ENCODE measurements around the gene SNX17.

Gene SNX17

DNA sequence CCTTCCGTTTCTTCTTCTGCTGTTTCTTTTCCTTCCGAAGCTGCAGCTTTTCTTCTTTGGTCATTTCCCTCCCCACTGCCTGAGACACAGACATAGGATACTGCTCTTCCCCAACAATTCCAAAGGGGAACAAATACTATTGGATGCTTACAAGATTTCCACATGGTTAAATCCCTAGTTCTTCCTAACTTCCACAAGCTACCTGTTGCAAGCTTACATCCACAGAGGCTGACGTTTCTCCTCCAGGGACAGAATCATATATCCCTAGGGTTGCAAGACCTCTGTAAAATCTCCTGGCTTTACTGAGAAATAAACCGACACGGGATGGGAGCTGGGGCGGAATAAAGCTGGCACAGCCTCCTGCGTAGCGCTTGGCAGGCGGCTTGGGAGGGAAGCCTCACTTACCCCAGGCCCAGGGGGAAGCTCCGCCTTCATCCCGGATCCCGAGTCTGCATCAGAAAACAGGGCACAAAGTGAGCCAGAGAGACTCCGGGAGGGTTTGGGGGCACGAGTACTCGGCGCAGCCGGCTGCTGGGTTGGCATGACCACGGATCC is 868 bp upstream of the SNX17 start:
- ATAC-seq: no peak

DNA sequence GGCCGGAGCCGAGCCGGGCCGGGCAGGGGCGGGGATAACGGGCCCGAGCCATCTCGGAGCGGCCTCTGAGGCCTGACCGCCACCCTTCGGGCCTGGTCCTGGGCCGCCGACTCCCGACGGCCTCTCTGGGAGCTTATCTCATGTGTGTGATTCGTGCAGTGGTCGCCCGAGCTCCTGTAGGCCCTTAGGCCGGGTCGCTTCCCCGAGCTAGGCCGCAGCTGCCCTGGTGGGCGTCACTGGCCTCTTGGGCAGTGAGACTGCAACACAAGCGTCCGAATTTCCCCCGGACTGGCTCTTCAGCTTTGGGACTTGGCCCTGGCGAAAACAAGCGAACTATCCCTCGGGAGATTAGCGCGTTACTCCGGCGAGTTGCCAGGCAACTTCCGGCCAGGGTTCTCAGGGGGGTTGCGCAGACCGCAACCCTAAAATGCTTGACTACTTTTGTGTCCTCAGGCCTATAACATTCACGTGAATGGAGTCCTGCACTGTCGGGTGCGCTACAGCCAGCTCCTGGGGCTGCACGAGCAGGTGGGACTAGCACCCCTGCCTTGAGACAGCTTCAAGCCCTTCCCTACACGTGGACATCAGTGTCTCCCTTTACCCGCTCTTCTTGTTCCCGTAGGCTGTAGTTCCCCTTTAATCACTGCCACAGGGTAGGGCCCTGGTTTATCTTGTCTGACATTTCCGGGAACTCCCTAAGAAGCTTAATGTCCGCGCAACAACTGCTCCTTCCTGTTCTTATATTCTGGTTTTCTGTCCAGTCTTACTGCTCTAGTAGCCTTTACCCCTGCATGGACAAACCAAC is 602 bp downstream of the SNX17 start:
- peak; percentile 4 for ATAC-seq

DNA sequence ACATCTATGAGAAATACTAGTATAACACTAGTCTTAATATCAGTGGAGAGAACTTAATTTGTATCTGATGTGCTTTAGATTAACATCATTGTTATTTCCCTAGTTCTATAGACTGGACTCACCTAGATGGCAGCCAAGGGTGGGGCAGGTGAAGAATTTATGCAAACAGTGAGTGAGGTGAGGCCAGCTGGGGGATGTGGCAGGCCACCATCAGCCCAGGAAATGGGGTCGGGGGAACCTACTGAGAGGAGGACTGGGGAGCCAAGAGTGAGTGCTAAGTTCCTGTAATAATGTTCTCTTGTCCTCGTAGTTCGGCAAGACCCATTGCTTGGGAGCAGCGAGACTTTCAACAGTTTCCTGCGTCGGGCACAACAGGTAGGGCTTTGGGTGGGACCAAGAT is 2.5 kb downstream of the SNX17 start:
- ATAC-seq: no peak

DNA sequence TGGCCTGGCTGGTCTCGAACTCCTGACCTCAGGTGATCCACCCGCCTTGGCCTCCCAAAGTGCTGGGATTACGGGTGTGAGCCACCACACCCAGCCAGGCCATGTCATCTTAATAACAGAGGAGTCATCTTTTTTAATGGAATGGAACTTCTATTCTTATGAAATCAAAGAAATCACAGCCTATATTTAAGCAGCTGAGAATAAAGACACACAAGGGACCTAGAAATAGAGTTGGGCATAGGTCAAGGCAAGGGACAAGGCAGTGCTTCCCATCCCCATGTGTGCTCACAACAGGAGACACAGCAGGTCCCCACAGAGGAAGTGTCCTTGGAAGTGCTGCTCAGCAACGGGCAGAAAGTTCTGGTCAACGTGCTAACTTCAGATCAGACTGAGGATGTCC is 3.2 kb downstream of the SNX17 start:
- ATAC-seq: no peak

DNA sequence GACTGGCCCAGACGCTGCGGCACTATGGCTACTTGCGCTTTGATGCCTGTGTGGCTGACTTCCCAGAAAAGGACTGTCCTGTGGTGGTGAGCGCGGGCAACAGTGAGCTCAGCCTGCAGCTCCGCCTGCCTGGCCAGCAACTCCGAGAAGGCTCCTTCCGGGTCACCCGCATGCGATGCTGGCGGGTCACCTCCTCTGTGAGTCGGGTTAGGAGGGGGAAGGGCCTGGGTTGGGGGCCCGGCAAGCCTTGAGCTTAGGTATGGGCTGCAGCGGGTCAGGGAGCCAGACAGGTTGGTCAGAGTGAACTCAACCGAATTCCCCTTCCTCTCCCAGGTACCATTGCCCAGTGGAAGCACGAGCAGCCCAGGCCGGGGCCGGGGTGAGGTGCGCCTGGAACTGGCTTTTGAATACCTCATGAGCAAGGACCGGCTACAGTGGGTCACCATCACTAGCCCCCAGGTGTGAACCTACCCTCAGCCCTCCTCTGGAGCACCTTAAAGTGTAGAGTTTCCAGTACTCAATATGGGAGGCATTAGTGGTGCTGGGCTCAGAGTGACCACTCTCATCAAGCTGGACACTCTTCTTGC is 5.2 kb downstream of the SNX17 start:
- ATAC-seq: no peak

DNA sequence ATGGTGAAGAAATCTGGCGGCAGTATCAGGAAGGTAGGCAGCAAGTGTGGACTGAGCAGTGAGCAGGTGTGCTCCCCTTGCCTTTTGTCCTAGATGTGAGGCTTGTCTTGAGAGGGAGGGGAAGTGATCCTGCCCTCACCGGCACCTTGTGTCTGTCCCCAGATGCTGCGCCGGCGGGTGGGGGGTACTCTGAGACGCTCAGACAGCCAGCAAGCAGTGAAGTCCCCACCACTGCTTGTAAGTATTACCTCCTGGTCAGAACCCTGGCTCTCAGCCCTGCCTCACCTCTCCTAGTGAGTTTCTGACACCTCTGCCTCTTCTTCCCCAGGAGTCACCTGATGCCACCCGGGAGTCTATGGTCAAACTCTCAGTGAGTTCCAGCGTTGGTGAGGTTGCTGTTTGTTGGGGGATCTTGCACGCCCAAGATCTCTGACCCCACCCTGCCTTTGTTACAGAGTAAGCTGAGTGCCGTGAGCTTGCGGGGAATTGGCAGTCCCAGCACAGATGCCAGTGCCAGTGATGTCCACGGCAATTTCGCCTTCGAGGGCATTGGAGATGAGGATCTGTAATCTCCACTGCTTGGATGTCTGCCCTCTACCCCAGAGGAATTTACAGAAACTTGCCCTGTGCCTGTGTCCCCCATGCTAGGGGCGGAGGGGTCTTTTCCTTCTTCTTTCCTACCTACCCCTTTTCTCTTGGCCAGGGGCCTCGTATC is 5.9 kb downstream of the SNX17 start:
- no peak for ATAC-seq

DNA sequence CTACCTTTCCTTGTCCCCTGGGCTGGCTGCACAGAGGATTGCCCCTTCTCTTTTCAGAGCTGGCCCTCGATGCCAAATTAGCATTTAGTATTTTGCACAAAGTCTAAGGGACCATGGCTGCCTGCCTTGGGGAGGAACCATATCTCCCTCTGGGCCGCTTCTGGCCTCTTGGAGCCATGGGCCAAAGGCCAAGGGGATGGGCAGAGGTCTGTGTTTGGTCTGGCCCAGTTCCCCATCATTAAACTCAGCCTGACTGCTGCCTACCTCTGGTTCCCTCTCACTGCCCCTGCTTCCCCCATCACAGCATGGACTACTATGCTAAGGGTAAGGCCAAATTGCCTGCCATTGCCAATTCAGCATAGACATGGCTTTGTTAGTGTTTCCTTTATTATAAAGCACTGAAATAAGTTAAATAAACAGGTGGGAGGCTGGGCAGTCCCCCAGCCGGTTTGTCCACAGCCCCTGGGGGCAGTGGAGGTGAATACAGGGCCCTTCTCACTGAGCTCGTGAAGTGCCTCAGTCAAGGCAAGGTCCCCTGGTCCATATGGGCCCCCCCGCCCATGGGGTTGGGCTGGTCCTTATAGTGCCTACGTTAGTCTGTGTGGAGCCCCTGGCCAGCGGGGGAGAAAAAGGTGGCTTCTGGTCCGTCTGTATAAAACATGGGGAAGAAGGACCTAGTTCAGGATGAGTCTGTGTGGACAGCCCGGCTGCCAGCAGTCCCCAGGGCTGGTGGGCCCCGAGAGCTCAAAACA is 6.6 kb downstream of the SNX17 start:
- no peak for ATAC-seq

DNA sequence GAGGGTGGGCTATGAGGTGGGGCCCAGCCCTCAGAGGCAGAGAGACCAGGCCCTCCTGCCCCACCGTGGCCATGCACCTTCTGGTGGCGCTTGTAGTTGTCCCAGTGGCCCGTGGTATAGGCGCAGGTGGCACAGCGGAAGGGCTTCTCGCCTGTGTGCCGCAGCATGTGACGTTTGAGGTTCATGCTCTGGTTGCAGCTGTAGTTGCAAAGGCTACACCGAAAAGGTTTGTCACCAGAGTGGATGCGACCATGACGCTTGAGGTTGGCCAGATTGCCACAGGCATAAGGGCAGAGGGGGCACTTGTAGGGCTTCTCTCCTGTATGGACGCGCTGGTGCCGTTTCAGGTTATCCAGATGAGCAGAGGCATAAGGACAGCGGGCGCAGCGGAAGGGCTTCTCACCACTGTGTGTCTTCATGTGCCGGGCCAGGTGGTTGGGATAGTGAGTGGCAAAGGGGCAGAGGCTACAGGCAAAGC is 7.2 kb downstream of the SNX17 start:
- ATAC-seq: no peak

DNA sequence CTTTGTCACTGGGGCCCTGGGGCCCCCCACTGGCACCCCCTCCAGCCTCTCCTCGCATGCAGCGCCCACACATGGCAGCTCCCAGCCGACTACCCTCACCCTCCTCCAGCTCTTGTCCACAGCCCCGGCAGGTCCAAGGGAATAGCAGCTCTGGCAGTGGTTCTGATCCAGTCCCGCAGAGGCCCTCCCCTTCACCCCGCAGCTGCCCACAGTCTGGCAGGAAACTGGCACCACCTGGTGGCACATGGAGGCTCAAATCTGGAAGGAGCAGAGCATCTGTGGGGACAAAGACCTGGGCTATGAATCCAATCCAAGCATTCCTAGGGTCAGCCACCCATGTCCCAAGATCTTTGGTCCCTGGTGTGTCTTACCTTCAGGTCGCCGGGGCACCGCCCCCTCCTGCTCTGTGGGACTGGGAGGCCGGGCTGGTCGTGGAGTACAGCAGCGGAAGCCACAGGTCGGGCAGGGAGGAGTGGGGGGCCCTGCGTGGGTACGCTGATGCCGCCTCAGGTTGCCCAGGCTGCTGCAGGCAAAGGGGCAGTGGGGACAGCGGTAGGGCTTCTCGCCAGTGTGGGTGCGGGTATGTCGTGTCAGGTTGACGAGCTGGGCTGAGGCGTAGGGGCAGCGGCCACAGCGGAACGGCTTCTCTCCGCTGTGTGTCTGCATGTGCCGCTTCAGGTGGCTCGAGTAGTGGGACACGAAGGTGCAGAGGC is 7.8 kb downstream of the SNX17 start:
- ATAC-seq: no peak

DNA sequence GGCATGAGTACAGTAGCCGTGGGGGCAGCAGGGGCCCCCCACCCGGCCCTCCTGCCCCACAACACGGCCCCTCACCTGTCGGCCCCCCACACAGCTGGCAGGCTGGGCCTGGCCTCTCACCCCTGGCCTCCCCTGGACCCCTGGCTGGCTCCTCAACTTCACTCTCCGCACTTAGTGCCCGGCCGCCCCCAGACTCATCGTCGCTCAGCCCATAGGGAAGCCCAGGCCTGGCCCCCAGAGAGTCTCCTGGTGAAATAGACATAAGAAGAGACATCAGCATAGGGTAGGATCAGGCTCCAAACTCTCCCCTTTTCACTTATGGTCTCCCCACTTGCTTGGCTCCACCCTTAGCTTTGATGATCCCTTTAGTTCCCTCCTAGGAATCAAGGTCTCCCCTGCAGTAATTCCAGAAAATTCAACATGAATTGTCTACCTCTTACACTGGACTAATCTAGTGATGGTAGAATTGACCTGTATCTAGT is 8.4 kb downstream of the SNX17 start:
- no peak for ATAC-seq

DNA sequence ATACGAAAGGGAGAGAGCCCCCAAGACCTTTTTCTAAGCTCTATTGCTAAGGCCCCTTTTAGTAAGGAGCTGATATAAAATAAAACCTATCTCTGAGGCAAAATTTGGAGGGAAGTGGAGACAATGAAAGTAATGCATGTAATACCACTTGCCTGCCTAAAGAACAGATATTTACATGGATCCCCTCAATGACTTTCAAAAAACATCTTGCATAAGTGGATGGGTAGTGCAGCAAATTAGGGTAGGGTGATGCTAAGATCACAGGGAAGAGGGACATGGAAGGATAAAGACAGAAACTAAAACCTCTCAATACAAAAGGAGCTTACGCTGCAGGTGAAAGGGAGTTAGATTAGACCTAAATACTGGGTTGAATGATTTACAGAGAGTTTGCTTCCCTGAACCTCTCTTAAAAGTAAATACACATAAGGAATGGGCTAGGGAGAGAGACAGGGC is 9.0 kb downstream of the SNX17 start:
- ATAC-seq: no peak

DNA sequence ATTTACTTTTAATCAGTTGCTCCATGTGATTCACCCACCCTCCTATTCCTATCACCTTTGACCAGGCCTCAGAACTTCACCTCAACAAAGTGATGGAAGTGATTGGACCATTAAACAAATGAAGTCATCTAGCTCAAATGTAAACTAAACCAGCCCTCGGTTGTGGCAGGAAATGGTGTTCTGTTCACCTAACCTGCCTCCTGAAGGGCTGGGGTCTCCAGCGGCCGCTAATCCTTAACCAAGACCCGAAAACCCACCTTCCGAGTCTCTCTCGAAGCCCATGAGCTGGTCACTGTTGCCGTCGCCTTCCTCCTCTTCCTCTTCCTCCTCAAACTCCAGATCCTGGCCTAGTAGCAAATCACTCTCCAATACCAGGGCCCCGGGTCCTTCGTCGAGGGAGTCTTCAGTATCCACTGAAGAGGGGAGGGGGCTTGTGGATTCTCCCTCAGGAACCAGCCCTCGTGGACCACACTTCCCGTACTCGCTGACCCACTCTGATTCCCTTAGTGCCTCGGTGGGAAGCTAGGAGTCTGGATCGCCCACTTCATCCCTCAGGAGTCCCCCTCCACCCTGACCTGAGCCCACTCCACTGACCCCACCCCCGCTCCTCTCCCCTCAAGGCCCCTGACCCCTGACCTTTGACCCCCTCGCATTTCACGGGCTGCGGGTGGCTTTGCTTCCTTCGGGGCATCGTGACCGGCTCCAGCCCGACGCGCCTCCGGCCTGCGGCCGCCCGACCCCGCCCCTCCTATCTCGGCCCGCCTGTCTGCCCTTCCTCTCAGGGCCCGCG is 9.6 kb downstream of the SNX17 start:
- peak in 1 of 2 donors; percentile 35 for ATAC-seq

DNA sequence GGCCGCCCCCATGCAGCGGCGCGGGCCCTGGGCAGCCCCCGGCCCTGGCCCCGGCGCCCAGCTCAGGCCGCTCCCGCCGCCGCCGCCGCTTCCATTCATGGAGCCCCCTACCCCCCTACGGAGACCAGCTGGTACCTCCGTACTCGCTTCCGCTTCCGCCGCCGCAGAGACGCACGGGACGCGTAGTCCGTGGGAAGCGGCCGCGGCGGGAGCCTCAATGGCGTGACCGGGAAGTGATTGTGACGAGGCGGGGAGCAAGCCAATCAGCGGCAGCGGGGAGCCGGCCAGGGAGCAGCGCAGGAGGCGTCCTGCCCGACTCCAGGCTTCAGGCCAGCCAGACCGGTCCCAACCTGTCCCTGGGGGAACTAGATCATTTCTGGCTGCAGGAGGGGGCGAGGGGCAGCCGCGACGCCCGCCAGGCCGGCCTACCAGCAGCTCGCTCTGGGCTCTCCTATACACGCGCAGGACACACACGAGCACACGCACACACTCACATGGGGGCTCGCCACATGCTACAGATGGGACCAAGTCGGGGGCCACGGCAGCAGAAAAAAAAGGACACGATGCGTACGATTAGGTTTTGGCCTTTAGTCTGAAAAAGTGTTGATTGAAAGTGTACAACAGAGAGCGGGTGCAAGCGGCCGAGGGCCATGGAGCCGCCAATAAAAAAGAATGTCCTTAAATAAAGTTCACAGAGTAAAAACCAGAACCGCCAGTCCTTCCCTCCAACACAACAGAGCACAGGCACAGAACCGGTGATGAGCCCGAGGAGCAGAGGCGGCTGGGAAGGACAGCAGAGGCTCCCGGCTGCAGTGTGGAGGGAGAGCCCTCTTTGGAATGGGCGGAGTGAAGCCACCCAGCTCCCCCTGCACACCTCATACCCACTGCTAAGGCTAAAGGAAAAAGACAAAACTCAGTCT is 10.5 kb downstream of the SNX17 start, which contains the start of gene ZNF513:
Gene ZNF513, minus strand, starts transcription at position 109 of the 920 bp plus-strand sequence. CDS start 208 bp downstream, outside the sequence.
- peak; percentile 93 to 96 for ATAC-seq

DNA sequence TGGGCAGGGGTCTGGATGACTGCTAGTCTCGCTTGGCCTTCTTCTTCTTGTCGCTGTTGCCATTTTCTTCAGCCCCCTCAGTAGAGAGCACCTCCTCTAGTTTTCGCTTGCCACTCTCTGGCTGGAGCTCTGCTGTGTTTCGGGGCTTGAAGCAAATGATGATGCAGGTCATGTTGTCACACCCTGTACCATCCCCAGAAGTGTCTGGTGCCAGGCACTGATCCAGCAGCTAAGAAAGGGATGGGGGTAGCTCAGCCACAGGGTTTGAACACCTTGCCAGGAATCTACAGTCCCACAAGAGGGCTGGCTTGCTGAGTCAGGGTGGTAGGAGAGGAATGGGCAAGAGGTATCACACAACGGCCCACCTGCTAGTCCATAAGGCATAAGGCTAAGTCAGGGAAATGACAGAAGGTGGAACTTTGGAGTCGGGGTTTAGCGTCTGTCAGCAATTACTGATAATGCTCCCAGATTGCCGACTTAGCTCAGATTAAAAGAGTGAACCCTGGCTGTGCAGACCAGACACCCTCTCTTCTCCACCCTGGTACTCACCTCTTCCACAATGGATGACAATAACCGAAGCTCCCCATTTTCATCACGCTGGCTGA is 11.3 kb downstream of the SNX17 start:
- ATAC-seq: no peak

DNA sequence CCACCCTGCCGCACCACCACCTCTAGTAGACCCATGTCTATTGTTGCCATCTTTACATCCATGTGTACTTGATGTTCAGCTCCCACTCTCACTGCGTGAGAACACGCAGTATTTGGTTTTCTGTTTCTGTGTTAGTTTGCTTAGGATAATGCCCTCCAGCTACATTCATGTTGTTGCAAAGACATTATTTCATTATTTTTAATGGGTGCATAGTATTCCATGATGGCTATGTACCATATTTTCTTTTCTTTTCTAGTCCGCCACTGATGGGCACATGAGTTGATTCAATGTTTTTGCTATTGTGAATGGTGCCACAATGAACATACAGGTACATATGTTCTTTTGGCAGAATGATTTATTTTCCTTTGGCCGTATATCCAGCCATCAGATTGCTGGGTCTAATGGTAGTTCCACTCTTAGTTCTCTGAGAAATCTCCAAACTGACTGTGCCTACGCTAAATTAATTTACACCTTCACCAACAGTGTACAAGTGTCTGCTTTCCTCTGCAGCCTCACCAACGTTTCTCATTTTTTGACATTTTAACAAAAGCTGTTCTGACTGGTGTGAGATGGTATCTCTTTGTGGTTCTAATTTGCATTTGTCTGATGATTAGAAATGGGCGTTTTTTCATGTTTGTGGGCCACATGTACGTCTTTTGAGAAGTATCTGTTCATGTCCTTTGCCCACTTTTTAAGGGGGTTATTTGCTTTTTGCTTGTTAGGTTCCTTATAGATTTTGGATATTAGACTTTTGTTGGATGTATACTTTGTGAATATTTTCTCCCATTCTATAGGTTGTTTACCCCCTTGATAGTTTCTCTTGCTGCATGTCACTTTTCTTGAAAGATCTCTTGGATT is 20.6 kb downstream of the SNX17 start:
- ATAC-seq: peak; percentile 92 to 94

DNA sequence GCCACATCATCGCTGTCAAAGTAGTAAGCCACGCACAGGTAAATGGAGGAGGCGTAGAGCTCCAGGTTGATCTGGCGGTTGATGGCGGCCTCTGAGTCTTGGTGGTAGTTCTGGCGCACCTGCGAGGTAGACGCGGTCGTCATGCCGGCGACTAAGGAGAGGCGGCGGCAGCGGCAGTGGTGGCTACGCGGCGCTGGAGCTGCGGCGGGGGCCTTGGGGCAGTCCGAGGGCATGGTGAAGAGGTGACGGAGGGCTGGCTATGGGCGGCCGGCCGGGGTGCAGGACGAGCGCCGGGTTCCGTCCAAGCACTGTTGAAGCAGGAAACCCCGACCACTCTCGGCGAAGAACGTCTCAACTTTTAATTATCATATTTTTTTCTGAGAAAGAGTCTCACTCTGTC is 22.8 kb downstream of the SNX17 start:
- ATAC-seq: no peak

DNA sequence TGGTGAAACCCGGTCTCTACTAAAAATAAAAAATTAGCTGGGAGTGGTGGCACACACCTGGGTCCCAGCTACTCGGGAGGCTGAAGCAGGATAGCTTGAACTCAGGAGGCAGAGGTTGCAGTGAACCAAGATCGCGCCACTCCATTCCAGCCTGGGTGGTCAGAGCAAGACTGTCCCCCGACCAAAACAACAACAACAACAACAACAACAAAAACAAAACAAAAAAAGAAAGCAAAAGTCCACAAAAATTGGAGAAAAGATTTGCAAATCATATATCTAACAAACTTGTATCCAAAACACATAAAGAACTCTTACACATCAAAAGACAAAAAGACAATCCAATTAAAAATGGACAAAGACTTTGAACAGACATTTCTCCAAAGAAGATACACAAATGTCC is 28.5 kb downstream of the SNX17 start:
- no peak for ATAC-seq
